ENCODE data around the gene UAP1.

Gene UAP1

DNA sequence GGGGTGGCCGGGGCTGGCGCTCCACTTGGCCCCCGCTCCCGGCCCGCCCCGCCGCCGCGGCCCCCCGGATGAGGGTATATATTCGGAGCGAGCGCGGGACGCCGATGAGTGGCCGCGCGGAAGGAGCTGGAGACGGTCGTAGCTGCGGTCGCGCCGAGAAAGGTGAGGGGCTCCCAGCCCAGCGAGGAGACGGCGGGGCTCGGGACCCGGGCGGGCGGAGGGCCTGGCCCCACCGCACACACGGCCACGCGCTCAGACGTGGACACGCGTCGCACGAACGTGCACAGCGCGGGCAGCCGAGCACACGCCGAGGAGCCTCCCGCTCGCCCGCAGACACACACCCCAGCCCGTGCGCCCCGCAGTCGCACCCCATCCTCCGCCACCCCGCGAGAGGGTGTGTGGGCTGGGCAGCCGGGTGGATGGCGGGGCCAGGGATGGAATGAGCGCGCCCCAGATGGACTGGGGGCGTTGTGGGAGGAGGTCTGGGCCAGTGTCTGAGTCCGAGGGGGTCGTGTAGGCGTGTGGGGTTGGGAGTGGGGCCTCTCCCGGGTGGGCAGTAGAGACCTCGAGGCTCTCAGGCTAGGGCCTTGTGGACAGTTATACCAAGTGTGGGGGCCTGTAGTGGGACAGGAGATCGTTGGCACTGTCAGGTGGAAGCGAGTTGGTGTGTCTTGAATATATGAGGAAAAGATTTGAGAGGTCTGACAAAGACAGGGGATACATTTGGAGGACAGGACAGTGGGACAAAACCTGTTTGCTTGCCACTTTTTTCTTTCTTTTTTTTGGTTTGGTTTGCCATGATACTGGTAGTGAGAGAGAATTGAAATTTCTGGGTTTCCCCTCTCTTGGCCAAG is at the start of gene UAP1:
UAP1 (plus strand) TSS at position 107 of the 854 bp plus-strand sequence. CDS start 4,347 bp downstream, outside the sequence.
- Histone ChIP-seq H3K27ac (peak within 1 kb of the TSS; percentile 83), H3K27me3 (no peaks in the 10 kb centered on the region), H3K9me3 (no peaks in the 10 kb centered on the region), H3K4me3 (ENCODE audit: low read depth in 1 of 2, low read length in 1 of 2) (peak within 1 kb of the TSS; percentile 68 to 87), H3K4me1 (ENCODE audit: control insufficient read depth in 1 of 2, insufficient read depth in 1 of 2, low read depth in 1 of 2, low read length in 1 of 2) (peaks cover 14 to 17% of the 10 kb centered on the region in 2 experiments), H3K36me3 (no peaks in the 10 kb centered on the region)
- TF ChIP-seq, protein P1, sequence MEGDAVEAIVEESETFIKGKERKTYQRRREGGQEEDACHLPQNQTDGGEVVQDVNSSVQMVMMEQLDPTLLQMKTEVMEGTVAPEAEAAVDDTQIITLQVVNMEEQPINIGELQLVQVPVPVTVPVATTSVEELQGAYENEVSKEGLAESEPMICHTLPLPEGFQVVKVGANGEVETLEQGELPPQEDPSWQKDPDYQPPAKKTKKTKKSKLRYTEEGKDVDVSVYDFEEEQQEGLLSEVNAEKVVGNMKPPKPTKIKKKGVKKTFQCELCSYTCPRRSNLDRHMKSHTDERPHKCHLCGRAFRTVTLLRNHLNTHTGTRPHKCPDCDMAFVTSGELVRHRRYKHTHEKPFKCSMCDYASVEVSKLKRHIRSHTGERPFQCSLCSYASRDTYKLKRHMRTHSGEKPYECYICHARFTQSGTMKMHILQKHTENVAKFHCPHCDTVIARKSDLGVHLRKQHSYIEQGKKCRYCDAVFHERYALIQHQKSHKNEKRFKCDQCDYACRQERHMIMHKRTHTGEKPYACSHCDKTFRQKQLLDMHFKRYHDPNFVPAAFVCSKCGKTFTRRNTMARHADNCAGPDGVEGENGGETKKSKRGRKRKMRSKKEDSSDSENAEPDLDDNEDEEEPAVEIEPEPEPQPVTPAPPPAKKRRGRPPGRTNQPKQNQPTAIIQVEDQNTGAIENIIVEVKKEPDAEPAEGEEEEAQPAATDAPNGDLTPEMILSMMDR (IDR thresholded peaks at IDR 0.05), result peak; percentile 1

DNA sequence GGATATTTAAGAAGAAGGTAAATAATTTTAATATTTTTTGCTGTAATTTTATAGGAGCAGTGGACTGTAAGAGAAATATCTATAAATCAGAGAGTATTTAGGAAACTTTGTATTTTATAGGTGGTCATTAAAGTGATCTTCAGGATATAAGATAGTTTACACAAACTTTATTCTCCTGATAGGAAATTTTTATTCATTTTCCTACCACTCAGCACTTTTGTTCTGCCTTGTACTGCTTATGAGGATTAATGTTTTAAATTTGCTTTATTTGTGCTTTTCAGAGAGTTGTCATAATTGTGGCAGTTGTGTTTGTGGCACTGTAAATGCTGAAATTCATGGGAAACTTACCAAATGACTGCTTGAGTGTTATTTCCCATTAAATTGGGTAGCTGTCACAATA is 34.2 kb upstream of the UAP1 start:
- H3K9me3 ChIP-seq, result no peaks in the 10 kb centered on the region
- H3K4me3 ChIP-seq (ENCODE audit: low read depth in 1 of 2, low read length in 1 of 2), result no peak overlapping the region
- H3K36me3 ChIP-seq, result peaks cover 71% of the 10 kb centered on the region
- no peaks in the 10 kb centered on the region for H3K4me1 ChIP-seq (ENCODE audit: control insufficient read depth in 1 of 2, insufficient read depth in 1 of 2, low read depth in 1 of 2, low read length in 1 of 2)
- TF ChIP-seq, protein P1 (IDR thresholded peaks at IDR 0.05), result no peak
- H3K27me3 ChIP-seq, result no peaks in the 10 kb centered on the region
- no peak overlapping the region for H3K27ac ChIP-seq

DNA sequence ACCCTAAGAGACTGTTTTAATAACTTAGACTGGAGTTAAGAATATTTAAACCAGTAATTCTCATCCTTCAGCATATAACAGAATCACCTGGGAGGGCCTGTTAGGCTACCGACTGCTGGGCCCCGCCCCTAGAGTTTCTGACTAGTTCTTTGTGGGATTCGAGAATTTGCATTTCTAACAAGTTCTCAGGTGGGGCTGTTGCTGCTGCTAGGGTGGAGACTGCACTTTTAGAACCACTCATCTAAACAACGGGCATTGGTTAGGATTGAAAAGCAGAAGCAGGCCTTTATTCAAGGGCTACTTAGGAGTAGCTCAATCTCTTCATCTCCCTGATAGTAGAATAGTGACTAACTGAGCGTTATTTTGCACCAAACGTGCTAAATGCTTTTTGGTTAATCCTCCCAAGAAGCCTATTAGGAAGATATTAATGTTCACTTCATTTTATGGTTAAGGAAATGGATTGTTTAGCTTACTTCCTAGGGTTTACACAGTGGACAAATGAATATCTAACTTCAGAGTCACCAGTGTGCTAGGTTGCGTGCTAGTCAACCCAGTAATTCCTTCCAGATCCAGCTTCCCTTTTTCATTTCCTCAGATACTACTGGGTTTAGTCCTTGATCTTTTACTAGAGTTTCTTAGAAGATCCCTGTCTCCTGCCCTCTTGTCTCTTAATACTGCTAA is 31.1 kb upstream of the UAP1 start:
- H3K36me3 ChIP-seq, result peaks cover 39% of the 10 kb centered on the region
- H3K4me3 ChIP-seq (ENCODE audit: low read depth in 1 of 2, low read length in 1 of 2), result no peak overlapping the region
- no peak overlapping the region for H3K27ac ChIP-seq
- H3K9me3 ChIP-seq, result no peaks in the 10 kb centered on the region
- H3K27me3 ChIP-seq, result no peaks in the 10 kb centered on the region
- H3K4me1 ChIP-seq (ENCODE audit: control insufficient read depth in 1 of 2, insufficient read depth in 1 of 2, low read depth in 1 of 2, low read length in 1 of 2), result no peaks in the 10 kb centered on the region
- TF ChIP-seq, protein P1 (IDR thresholded peaks at IDR 0.05), result no peak

DNA sequence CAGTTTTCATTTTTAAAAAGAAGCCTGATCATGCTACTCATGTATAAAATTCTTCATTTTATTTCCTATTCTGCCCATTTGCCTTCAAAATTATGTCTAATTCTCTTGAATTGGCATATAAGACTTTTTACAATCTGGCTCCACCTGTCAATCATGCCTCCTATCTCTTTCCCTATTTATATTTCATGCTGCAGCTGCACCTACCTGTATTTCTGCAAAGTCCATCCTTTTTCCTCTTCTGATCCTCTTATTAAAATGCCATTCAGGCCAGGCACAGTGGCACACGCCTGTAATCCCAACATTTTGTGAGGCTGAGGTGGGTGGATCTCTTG is 30.6 kb upstream of the UAP1 start:
- TF ChIP-seq, protein P1 (IDR thresholded peaks at IDR 0.05), result no peak
- no peaks in the 10 kb centered on the region for H3K9me3 ChIP-seq
- H3K4me1 ChIP-seq (ENCODE audit: control insufficient read depth in 1 of 2, insufficient read depth in 1 of 2, low read depth in 1 of 2, low read length in 1 of 2), result no peaks in the 10 kb centered on the region
- H3K4me3 ChIP-seq (ENCODE audit: low read depth in 1 of 2, low read length in 1 of 2), result no peak overlapping the region
- H3K36me3 ChIP-seq, result peaks cover 34% of the 10 kb centered on the region
- no peaks in the 10 kb centered on the region for H3K27me3 ChIP-seq
- H3K27ac ChIP-seq, result no peak overlapping the region

DNA sequence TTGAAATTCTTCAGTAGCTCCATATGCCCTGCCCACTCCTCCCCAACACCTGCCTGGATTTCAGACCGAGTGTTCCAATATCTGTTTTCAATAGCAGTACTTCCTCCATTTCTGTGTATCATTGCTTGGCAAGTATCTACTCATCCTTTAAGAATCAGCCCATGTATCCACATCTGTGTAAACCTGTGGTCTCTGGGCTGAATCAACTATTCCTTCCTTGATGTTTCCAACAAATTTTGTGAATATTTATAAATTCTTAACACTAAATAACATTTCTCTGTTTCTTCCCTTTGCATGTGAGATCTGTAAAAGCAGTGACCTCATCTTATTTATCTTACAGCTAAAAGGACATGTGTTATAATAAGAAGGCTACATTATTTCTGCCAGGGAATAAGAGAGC is 26.0 kb upstream of the UAP1 start:
- Histone ChIP-seq H3K27ac (no peak overlapping the region), H3K4me3 (ENCODE audit: low read depth in 1 of 2, low read length in 1 of 2) (no peak overlapping the region), H3K4me1 (ENCODE audit: control insufficient read depth in 1 of 2, insufficient read depth in 1 of 2, low read depth in 1 of 2, low read length in 1 of 2) (no peaks in the 10 kb centered on the region), H3K27me3 (no peaks in the 10 kb centered on the region), H3K36me3 (no peaks in the 10 kb centered on the region), H3K9me3 (no peaks in the 10 kb centered on the region)
- TF ChIP-seq, protein P1 (IDR thresholded peaks at IDR 0.05), result no peak

Measured in neutrophil (primary cell).